Measurements from ENCODE around the gene TMEM63A.
"Not testable (repeated sequence)": the region's sequence is repeated elsewhere in the genome, so short reads cannot be mapped to it uniquely, and the experiment has no call there.

TMEM63A gene

GRCh38 chr1:225881959-225882693 is at the start of gene TMEM63A:
TSS of gene TMEM63A (minus strand) at chr1:225882380. CDS start at chr1:225877580, 4,800 bp downstream.
- peak; percentile 95 for DNase-seq (ENCODE audit: low read depth)
- peak within 1 kb of the TSS; percentile 96 for H3K4me3 ChIP-seq (ENCODE audit: low read length)
- H3K9ac ChIP-seq (ENCODE audit: low read length), result peak within 1 kb of the TSS; percentile 98
- no peaks in the 10 kb centered on the region for H3K9me3 ChIP-seq (ENCODE audit: control insufficient read depth, low read length)
- H3K4me1 ChIP-seq (ENCODE audit: control insufficient read depth, insufficient read depth, low read length), result peaks cover 53% of the 10 kb centered on the region
- H3K36me3 ChIP-seq (ENCODE audit: control insufficient read depth, insufficient read depth, low read length, severe bottlenecking), result peaks cover 3% of the 10 kb centered on the region
- H3K27me3 ChIP-seq (replicated peaks; ENCODE audit: control insufficient read depth, insufficient read depth, low read length), result peaks cover 4% of the 10 kb centered on the region

GRCh38 chr1:225931270-225932136 is 49.3 kb upstream of the TMEM63A start:
- no peak for DNase-seq (ENCODE audit: low read depth)
- Histone ChIP-seq H3K4me3 (ENCODE audit: low read length) (no peak overlapping the region), H3K4me1 (ENCODE audit: control insufficient read depth, insufficient read depth, low read length) (no peaks in the 10 kb centered on the region), H3K9me3 (ENCODE audit: control insufficient read depth, low read length) (no peaks in the 10 kb centered on the region), H3K27me3 (replicated peaks; ENCODE audit: control insufficient read depth, insufficient read depth, low read length) (no peaks in the 10 kb centered on the region), H3K36me3 (ENCODE audit: control insufficient read depth, insufficient read depth, low read length, severe bottlenecking) (no peaks in the 10 kb centered on the region), H3K9ac (ENCODE audit: low read length) (no peak overlapping the region)

GRCh38 chr1:225930566-225930965 is 48.4 kb upstream of the TMEM63A start:
- no peaks in the 10 kb centered on the region for H3K4me1 ChIP-seq (ENCODE audit: control insufficient read depth, insufficient read depth, low read length)
- no peaks in the 10 kb centered on the region for H3K27me3 ChIP-seq (replicated peaks; ENCODE audit: control insufficient read depth, insufficient read depth, low read length)
- no peak overlapping the region for H3K4me3 ChIP-seq (ENCODE audit: low read length)
- no peaks in the 10 kb centered on the region for H3K36me3 ChIP-seq (ENCODE audit: control insufficient read depth, insufficient read depth, low read length, severe bottlenecking)
- H3K9me3 ChIP-seq (ENCODE audit: control insufficient read depth, low read length), result no peaks in the 10 kb centered on the region
- DNase-seq (ENCODE audit: low read depth), result no peak
- H3K9ac ChIP-seq (ENCODE audit: low read length), result no peak overlapping the region

GRCh38 chr1:225929462-225929861 is 47.3 kb upstream of the TMEM63A start:
- not testable (repeated sequence) for DNase-seq (ENCODE audit: low read depth)

GRCh38 chr1:225928186-225929175 is 46.3 kb upstream of the TMEM63A start:
- H3K9ac ChIP-seq (ENCODE audit: low read length), result no peak overlapping the region
- H3K4me3 ChIP-seq (ENCODE audit: low read length), result no peak overlapping the region
- no peaks in the 10 kb centered on the region for H3K36me3 ChIP-seq (ENCODE audit: control insufficient read depth, insufficient read depth, low read length, severe bottlenecking)
- H3K4me1 ChIP-seq (ENCODE audit: control insufficient read depth, insufficient read depth, low read length), result peaks cover 2% of the 10 kb centered on the region
- no peaks in the 10 kb centered on the region for H3K9me3 ChIP-seq (ENCODE audit: control insufficient read depth, low read length)
- DNase-seq (ENCODE audit: low read depth), result no peak
- no peaks in the 10 kb centered on the region for H3K27me3 ChIP-seq (replicated peaks; ENCODE audit: control insufficient read depth, insufficient read depth, low read length)

More at GRCh38 chr1:225929462-225929861, 47.3 kb upstream of the TMEM63A start:
- H3K36me3 ChIP-seq (ENCODE audit: control insufficient read depth, insufficient read depth, low read length, severe bottlenecking); H3K4me1 ChIP-seq (ENCODE audit: control insufficient read depth, insufficient read depth, low read length); H3K9me3 ChIP-seq (ENCODE audit: control insufficient read depth, low read length); H3K9ac ChIP-seq (ENCODE audit: low read length); H3K4me3 ChIP-seq (ENCODE audit: low read length); H3K27me3 ChIP-seq (replicated peaks; ENCODE audit: control insufficient read depth, insufficient read depth, low read length): not testable (repeated sequence)

- H3K27me3 ChIP-seq (replicated peaks; ENCODE audit: control insufficient read depth, insufficient read depth, low read length), result no peaks in the 10 kb centered on the region
- no peaks in the 10 kb centered on the region for H3K9me3 ChIP-seq (ENCODE audit: control insufficient read depth, low read length)
- no peak overlapping the region for H3K9ac ChIP-seq (ENCODE audit: low read length)
- DNase-seq (ENCODE audit: low read depth), result peak; percentile 15
- no peak overlapping the region for H3K4me3 ChIP-seq (ENCODE audit: low read length)
- peaks cover 14% of the 10 kb centered on the region for H3K4me1 ChIP-seq (ENCODE audit: control insufficient read depth, insufficient read depth, low read length)
- peaks cover 5% of the 10 kb centered on the region for H3K36me3 ChIP-seq (ENCODE audit: control insufficient read depth, insufficient read depth, low read length, severe bottlenecking)
These were observed 44.5 kb upstream of the TMEM63A start for GRCh38 chr1:225926551-225927113.

- Histone ChIP-seq H3K4me3 (ENCODE audit: low read length) (peak within 1 kb of the TSS; percentile 100), H3K4me1 (ENCODE audit: control insufficient read depth, insufficient read depth, low read length) (peaks cover 22% of the 10 kb centered on the region), H3K27me3 (replicated peaks; ENCODE audit: control insufficient read depth, insufficient read depth, low read length) (no peaks in the 10 kb centered on the region), H3K9ac (ENCODE audit: low read length) (peak within 1 kb of the TSS; percentile 100), H3K9me3 (ENCODE audit: control insufficient read depth, low read length) (no peaks in the 10 kb centered on the region), H3K36me3 (ENCODE audit: control insufficient read depth, insufficient read depth, low read length, severe bottlenecking) (peaks cover 20% of the 10 kb centered on the region)
- peak; percentile 98 for DNase-seq (ENCODE audit: low read depth)
These were observed 41.7 kb upstream of the TMEM63A start, which contains the start of gene PYCR2 for GRCh38 chr1:225923692-225924555. TSS of gene PYCR2 (minus strand) at chr1:225924250. CDS start at chr1:225924110, 140 bp downstream.

- Histone ChIP-seq H3K36me3 (ENCODE audit: control insufficient read depth, insufficient read depth, low read length, severe bottlenecking) (peaks cover 21% of the 10 kb centered on the region), H3K9ac (ENCODE audit: low read length) (peak overlapping the region; percentile 100), H3K27me3 (replicated peaks; ENCODE audit: control insufficient read depth, insufficient read depth, low read length) (no peaks in the 10 kb centered on the region), H3K4me1 (ENCODE audit: control insufficient read depth, insufficient read depth, low read length) (peaks cover 22% of the 10 kb centered on the region), H3K4me3 (ENCODE audit: low read length) (peak overlapping the region; percentile 100), H3K9me3 (ENCODE audit: control insufficient read depth, low read length) (no peaks in the 10 kb centered on the region)
- DNase-seq (ENCODE audit: low read depth), result no peak
These were observed 41.2 kb upstream of the TMEM63A start for GRCh38 chr1:225923381-225923691.

- H3K4me1 ChIP-seq (ENCODE audit: control insufficient read depth, insufficient read depth, low read length), result peaks cover 22% of the 10 kb centered on the region
- no peaks in the 10 kb centered on the region for H3K27me3 ChIP-seq (replicated peaks; ENCODE audit: control insufficient read depth, insufficient read depth, low read length)
- H3K4me3 ChIP-seq (ENCODE audit: low read length), result no peak overlapping the region
- no peaks in the 10 kb centered on the region for H3K9me3 ChIP-seq (ENCODE audit: control insufficient read depth, low read length)
- no peak for DNase-seq (ENCODE audit: low read depth)
- H3K9ac ChIP-seq (ENCODE audit: low read length), result no peak overlapping the region
- peaks cover 34% of the 10 kb centered on the region for H3K36me3 ChIP-seq (ENCODE audit: control insufficient read depth, insufficient read depth, low read length, severe bottlenecking)
These were observed 39.8 kb upstream of the TMEM63A start for GRCh38 chr1:225921734-225922709.
